HG02610 (cell line): ENCODE data around the gene ARHGAP23.
"Not testable (repeated sequence)": the region's sequence is repeated elsewhere in the genome, so short reads cannot be mapped to it uniquely, and the experiment has no call there.

Source experiments
- ATAC-seq: cut with Tn5 transposase; IDR thresholded peaks from one replicate; pipeline ENCODE4 v1.9.1; 2021; ENCODE audit warnings: mild to moderate bottlenecking, moderate library complexity; ENCODE audit not compliant: unreplicated experiment

ARHGAP23 gene

GRCh38 chr17:38484242-38485145 lies 56.2 kb downstream of the ARHGAP23 start:
- ATAC-seq, result not testable (repeated sequence)

DNA sequence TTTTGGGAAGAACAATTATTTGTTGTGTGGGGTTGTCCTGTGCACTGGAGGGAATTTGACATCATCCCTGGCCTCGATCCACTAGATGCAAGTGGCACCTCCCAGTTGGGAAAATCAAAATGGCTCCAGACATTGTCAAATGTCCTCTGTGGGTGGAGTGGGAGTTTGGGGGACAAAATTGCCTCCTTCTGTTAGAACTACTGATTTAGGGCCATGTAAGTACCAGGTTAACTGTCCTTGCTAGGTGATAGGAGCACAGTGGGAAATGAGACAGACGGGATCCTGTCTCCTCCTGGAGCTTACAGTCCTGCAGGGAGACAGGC lies 56.8 kb downstream of the ARHGAP23 start:
- ATAC-seq, result no peak

DNA sequence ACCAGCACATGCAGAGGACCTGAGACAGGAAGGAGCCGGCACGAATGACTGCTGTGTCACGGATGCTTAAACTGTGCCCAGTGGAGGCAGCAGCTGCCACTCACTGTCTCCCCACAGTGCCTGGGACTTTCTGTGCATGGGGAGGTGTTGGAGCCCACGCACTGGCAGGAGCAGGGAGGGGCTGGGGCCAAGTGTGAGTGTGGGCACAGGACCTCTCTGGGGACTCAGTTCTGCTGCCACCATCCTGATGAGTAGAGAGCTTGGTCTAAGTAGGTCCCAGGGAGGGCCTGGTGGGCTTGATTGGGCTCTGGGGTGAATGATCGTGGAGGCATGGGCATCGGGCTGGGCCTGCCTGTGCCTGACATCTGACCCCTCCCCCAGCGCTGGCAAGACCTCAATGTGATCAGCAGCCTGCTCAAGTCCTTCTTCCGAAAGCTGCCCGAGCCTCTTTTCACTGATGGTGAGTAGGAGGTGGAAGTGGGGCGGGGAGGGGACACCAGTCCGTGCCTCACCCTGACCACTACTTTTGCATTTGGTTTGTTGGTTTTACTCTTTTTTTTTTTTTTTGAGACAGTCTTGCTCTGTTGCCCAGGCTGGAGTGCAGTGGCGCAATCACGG lies 57.5 kb downstream of the ARHGAP23 start:
- not testable (repeated sequence) for ATAC-seq

DNA sequence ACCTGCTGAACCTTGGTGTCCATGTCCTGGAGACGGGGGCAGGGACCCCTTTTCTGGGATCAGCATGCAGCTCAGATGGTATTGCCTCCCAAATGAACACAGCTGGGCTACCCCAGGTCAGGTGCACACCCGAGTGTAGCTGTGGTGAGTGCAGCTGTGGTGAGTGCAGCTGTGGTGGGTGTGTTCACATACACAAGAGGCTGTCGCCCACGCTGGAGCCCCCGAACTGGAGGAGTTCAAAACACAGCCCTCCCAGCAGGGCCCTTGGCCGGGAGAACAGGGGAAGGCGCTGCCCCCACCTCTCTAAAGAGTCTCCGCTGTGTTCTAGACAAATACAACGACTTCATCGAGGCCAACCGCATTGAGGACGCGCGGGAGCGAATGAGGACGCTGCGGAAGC lies 61.5 kb downstream of the ARHGAP23 start:
- ATAC-seq, result not testable (repeated sequence)

- ATAC-seq, result not testable (repeated sequence)
Measured at GRCh38 chr17:38491346-38492066, 63.2 kb downstream of the ARHGAP23 start.

- not testable (repeated sequence) for ATAC-seq
Measured at GRCh38 chr17:38492067-38493040, 64.1 kb downstream of the ARHGAP23 start.

- not testable (repeated sequence) for ATAC-seq
Measured at GRCh38 chr17:38494152-38494551, 65.9 kb downstream of the ARHGAP23 start.

- ATAC-seq, result not testable (repeated sequence)
Measured at GRCh38 chr17:38497656-38498055, 69.4 kb downstream of the ARHGAP23 start.

DNA sequence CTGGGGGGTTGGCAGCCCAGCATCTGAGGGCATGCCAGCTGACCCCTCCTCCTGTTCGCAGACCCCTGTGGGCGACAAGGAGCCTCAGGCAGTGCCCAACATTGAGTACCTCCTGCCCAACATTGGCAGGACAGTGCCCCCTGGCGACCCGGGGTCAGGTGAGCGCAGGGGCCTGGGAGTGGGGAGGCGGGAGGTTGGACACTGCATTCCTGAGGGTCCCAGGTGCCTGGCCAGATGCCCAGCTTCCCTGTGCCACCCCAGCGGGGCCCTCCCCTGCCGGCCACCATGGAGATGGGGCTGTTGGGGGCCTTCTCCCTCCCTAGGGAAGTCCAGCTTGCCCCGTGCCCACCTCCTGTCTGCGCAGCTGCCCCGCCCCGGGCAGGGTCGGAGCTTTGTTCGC lies 70.1 kb downstream of the ARHGAP23 start:
- ATAC-seq, result no peak

- not testable (repeated sequence) for ATAC-seq
Measured at GRCh38 chr17:38499230-38499629, 71.0 kb downstream of the ARHGAP23 start.

- ATAC-seq, result not testable (repeated sequence)
Measured at GRCh38 chr17:38501718-38502117, 73.5 kb downstream of the ARHGAP23 start.

DNA sequence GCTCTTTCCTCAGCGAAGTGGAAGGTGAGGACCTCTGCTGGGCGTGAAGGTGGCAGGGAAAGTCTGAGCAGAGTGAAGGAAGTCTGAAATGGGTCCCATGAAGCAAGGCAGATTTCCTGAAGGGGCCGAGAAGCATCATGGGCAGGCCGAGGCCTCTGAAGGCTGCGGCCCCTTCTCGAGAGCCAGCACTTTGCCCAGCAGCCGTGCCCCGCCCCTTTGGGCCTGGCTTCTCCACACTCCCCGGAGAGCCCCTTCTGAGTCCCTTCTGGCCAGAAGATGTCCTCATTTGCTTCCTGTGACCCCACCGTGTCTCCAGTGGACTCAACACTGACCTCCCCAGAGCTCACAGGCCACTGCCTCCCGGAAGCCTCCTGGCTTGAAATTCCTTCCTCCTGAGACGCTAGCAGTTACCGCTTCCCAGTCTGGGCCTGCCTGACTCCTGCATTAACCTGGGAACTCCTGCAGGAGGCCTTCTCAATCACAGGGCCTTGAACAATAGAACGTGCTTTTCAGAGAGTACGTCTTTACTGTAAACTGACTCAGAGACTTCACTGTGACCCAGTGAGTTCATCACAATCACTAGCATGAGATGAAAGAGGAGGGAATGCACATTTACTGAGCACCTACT lies 75.1 kb downstream of the ARHGAP23 start:
- ATAC-seq, result not testable (repeated sequence)

- ATAC-seq, result no peak
Measured at GRCh38 chr17:38504216-38504615, 76.0 kb downstream of the ARHGAP23 start.

GRCh38 chr17:38507436-38507835 lies 79.2 kb downstream of the ARHGAP23 start:
- ATAC-seq, result no peak

- no peak for ATAC-seq
Measured at GRCh38 chr17:38507921-38508569, 79.8 kb downstream of the ARHGAP23 start.

DNA sequence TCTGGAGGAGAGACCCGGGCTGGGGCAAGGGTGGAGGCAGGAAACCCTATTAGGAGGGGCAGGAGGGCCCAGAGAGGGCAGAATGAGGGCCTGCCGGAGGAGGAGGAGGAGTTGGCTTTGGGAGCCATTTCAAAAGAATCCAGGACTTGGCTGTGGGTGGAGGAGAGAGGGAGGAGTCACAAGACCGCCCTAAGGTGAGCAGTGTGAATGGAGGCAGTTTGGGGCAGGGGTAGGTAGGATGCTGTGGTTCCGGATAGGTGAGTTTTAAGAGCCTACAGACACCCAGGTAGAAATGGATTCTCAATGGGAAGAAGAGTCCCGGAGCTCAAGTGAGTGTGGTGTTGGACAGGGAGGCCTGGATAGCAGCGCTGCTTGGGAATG lies 80.3 kb downstream of the ARHGAP23 start:
- no peak for ATAC-seq

- ATAC-seq, result no peak
Measured at GRCh38 chr17:38508954-38509771, 80.9 kb downstream of the ARHGAP23 start.

DNA sequence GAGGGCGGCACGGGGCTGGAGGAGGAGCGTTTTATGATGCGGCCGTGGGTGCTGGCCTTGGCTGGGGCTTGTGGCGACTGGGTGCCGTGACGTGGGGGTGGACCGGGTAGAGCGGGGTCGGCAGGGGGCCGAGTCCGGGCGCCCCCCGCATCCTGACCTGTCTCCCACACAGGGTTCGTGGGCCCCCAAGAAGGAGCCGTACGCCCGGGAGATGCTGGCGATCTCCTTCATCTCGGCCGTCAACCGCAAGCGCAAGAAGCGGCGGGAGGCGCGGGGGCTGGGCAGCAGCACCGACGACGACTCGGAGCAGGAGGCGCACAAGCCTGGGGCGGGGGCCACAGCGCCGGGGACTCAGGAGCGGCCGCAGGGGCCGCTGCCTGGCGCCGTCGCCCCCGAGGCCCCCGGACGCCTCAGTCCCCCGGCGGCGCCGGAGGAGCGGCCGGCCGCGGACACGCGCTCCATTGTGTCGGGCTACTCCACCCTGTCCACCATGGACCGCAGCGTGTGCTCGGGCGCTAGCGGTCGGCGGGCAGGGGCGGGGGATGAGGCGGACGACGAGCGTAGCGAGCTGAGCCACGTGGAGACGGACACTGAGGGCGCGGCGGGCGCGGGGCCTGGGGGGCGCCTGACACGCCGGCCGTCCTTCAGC lies 81.6 kb downstream of the ARHGAP23 start:
- ATAC-seq, result no peak
